ENCODE measurements around the gene FAT2.

Gene FAT2

GRCh38 chr5:151622367-151623088, 31.4 kb upstream of the FAT2 start:
- Histone ChIP-seq H3K27me3 (ENCODE audit: insufficient read depth, low read length) (no peaks in the 10 kb centered on the region), H3K36me3 (ENCODE audit: insufficient read depth, low read depth, low read length) (no peaks in the 10 kb centered on the region), H3K4me1 (ENCODE audit: insufficient read depth, low read length) (peaks cover 23% of the 10 kb centered on the region), H3K4me3 (ENCODE audit: low read length) (no peak overlapping the region), H3K27ac (ENCODE audit: low read length) (no peak overlapping the region), H3K9ac (ENCODE audit: low read depth, low read length) (no peak overlapping the region), H3K9me3 (ENCODE audit: insufficient read depth, low read depth, low read length) (no peaks in the 10 kb centered on the region)

- H3K4me1 ChIP-seq (ENCODE audit: insufficient read depth, low read length) = peaks cover 27% of the 10 kb centered on the region
Observed at GRCh38 chr5:151620461-151620840, 29.3 kb upstream of the FAT2 start.

GRCh38 chr5:151619812-151620460, 28.8 kb upstream of the FAT2 start:
- peak overlapping the region; percentile 38; the same call in 1 of the 2 replicates for H3K9ac ChIP-seq (ENCODE audit: low read depth, low read length)
- no peak overlapping the region for H3K27ac ChIP-seq (ENCODE audit: low read length)
- H3K9me3 ChIP-seq (ENCODE audit: insufficient read depth, low read depth, low read length) = no peaks in the 10 kb centered on the region

More at GRCh38 chr5:151620461-151620840, 29.3 kb upstream of the FAT2 start:
- H3K27me3 ChIP-seq (ENCODE audit: insufficient read depth, low read length) = no peaks in the 10 kb centered on the region
- peak overlapping the region; percentile 28; the same call in 1 of the 2 replicates for H3K9ac ChIP-seq (ENCODE audit: low read depth, low read length)
- H3K4me3 ChIP-seq (ENCODE audit: low read length) = peak overlapping the region; percentile 4; the same call in 1 of the 2 replicates
- H3K36me3 ChIP-seq (ENCODE audit: insufficient read depth, low read depth, low read length) = no peaks in the 10 kb centered on the region
- H3K27ac ChIP-seq (ENCODE audit: low read length) = no peak overlapping the region
- H3K9me3 ChIP-seq (ENCODE audit: insufficient read depth, low read depth, low read length) = no peaks in the 10 kb centered on the region

DNA sequence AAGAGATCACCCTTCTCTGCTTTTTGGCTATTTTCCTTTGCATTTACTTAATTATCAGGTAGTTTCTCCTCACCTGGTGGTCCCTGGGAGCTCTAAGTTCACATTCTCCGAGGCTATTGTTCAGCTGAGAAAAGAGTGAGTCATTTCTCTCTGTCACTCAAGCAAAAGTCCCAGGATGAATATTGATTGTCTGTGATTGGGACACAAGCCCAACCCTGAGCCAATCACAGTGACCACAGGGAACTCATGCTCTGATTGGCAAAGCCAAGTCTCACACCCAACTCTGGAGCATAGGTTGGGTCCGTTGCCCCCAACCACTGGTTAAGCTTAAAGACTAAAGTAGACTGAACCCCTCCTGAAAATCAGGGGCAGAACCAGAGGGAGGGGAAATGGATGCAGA, 27.8 kb upstream of the FAT2 start:
- no peaks in the 10 kb centered on the region for H3K36me3 ChIP-seq (ENCODE audit: insufficient read depth, low read depth, low read length)
- H3K4me1 ChIP-seq (ENCODE audit: insufficient read depth, low read length) = peaks cover 28% of the 10 kb centered on the region
- H3K9me3 ChIP-seq (ENCODE audit: insufficient read depth, low read depth, low read length) = no peaks in the 10 kb centered on the region
- no peak overlapping the region for H3K4me3 ChIP-seq (ENCODE audit: low read length)
- H3K9ac ChIP-seq (ENCODE audit: low read depth, low read length) = no peak overlapping the region
- H3K27me3 ChIP-seq (ENCODE audit: insufficient read depth, low read length) = no peaks in the 10 kb centered on the region
- H3K27ac ChIP-seq (ENCODE audit: low read length) = no peak overlapping the region

More at GRCh38 chr5:151619812-151620460, 28.8 kb upstream of the FAT2 start:
- H3K4me1 ChIP-seq (ENCODE audit: insufficient read depth, low read length) = peaks cover 28% of the 10 kb centered on the region
- no peaks in the 10 kb centered on the region for H3K27me3 ChIP-seq (ENCODE audit: insufficient read depth, low read length)
- no peaks in the 10 kb centered on the region for H3K36me3 ChIP-seq (ENCODE audit: insufficient read depth, low read depth, low read length)
- peak overlapping the region; percentile 23; the same call in 1 of the 2 replicates for H3K4me3 ChIP-seq (ENCODE audit: low read length)

DNA sequence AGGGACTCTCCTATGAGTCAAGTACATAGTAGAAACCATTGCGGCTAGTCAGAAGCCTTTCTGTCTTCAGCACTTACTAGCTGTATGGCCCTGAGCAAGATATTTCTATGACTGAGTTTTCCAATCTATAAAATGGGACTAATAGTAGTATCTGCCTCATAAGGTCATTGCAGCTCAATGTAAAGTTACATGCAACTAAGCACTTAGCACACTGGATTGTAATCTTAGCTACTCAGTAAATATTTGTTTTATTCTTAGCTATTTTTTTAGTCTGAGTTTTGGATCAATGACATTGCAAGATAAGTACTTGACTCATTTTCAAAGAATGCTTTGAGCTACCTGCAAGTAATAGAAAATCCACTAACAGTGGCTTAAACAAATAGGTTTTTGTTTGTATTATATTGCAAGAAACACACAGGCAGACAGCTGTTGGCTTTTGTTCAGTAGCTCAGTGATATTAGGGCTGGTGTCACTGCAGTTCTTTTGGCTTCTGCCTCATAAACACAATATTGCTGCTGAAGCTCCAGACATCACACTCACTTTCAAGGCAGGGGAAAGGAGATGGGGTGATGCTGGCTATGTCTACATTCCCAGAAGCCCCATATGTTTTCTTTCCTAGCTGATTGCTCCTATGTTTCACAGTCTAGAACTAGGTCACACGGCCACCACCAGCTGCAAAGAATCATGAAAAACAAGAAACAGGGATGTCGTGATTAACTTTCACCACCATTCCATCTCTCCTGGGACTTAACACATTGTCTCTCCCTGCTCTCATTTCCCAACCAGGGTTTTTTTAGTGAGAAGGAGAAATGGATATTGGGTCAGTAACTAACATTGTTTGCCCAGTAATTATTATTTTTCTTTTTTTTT, 26.9 kb upstream of the FAT2 start:
- Histone ChIP-seq H3K4me3 (ENCODE audit: low read length) (no peak overlapping the region), H3K27me3 (ENCODE audit: insufficient read depth, low read length) (no peaks in the 10 kb centered on the region), H3K27ac (ENCODE audit: low read length) (no peak overlapping the region), H3K9me3 (ENCODE audit: insufficient read depth, low read depth, low read length) (no peaks in the 10 kb centered on the region), H3K9ac (ENCODE audit: low read depth, low read length) (no peak overlapping the region), H3K4me1 (ENCODE audit: insufficient read depth, low read length) (peaks cover 28% of the 10 kb centered on the region), H3K36me3 (ENCODE audit: insufficient read depth, low read depth, low read length) (no peaks in the 10 kb centered on the region)

DNA sequence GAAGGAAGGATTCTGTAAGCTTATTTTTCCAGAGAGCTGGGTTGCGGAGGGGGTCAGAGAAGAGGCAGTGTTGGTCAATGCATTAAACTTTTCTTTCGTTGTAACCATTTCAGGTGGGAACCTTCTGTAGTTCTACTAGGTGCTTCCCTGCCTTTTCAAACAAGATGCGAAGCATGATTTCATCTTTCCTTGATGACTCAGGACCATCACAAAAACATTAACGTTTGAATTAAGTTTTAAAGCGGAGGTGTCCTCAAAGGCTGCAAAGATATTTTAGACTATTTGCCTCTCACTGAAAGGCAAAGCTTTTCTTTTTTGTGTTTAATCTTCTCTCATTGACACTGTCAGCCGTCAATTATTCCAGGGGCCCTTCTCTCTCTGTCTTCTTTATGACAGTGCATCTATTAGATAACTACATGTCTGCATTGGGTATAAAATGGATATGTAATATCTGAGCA, 26.3 kb upstream of the FAT2 start:
- H3K4me1 ChIP-seq (ENCODE audit: insufficient read depth, low read length) = peaks cover 28% of the 10 kb centered on the region
- no peaks in the 10 kb centered on the region for H3K9me3 ChIP-seq (ENCODE audit: insufficient read depth, low read depth, low read length)
- no peak overlapping the region for H3K4me3 ChIP-seq (ENCODE audit: low read length)
- no peak overlapping the region for H3K27ac ChIP-seq (ENCODE audit: low read length)
- no peaks in the 10 kb centered on the region for H3K27me3 ChIP-seq (ENCODE audit: insufficient read depth, low read length)
- no peak overlapping the region for H3K9ac ChIP-seq (ENCODE audit: low read depth, low read length)
- no peaks in the 10 kb centered on the region for H3K36me3 ChIP-seq (ENCODE audit: insufficient read depth, low read depth, low read length)

DNA sequence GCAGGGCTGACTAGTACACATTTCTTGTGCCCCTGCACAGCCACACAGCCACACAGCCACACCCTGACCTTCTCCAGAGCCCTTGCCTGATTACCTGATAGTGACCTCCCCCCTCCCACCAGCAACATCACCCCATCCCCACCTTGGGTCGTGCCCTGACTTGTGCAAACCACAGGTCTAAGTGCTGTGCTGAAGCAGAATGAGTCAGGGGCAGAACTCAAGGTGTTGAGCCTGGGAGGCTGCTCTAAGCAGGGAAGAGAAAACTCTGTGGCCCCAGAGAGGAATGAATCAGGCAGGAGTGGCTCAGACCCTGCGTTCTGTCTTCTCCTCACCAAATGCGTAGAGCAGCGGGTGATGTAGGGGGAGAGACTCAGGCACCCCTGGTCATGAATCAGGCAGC, 24.3 kb upstream of the FAT2 start:
- H3K9me3 ChIP-seq (ENCODE audit: insufficient read depth, low read depth, low read length) = no peaks in the 10 kb centered on the region
- no peaks in the 10 kb centered on the region for H3K36me3 ChIP-seq (ENCODE audit: insufficient read depth, low read depth, low read length)
- no peak overlapping the region for H3K9ac ChIP-seq (ENCODE audit: low read depth, low read length)
- H3K27me3 ChIP-seq (ENCODE audit: insufficient read depth, low read length) = no peaks in the 10 kb centered on the region
- no peak overlapping the region for H3K4me3 ChIP-seq (ENCODE audit: low read length)
- H3K4me1 ChIP-seq (ENCODE audit: insufficient read depth, low read length) = peaks cover 23% of the 10 kb centered on the region
- no peak overlapping the region for H3K27ac ChIP-seq (ENCODE audit: low read length)

- Histone ChIP-seq H3K4me1 (ENCODE audit: insufficient read depth, low read length) (peaks cover 17% of the 10 kb centered on the region), H3K27me3 (ENCODE audit: insufficient read depth, low read length) (no peaks in the 10 kb centered on the region), H3K9ac (ENCODE audit: low read depth, low read length) (no peak overlapping the region), H3K9me3 (ENCODE audit: insufficient read depth, low read depth, low read length) (no peaks in the 10 kb centered on the region), H3K4me3 (ENCODE audit: low read length) (no peak overlapping the region), H3K36me3 (ENCODE audit: insufficient read depth, low read depth, low read length) (no peaks in the 10 kb centered on the region), H3K27ac (ENCODE audit: low read length) (no peak overlapping the region)
Observed at GRCh38 chr5:151614565-151614964, 23.4 kb upstream of the FAT2 start.

DNA sequence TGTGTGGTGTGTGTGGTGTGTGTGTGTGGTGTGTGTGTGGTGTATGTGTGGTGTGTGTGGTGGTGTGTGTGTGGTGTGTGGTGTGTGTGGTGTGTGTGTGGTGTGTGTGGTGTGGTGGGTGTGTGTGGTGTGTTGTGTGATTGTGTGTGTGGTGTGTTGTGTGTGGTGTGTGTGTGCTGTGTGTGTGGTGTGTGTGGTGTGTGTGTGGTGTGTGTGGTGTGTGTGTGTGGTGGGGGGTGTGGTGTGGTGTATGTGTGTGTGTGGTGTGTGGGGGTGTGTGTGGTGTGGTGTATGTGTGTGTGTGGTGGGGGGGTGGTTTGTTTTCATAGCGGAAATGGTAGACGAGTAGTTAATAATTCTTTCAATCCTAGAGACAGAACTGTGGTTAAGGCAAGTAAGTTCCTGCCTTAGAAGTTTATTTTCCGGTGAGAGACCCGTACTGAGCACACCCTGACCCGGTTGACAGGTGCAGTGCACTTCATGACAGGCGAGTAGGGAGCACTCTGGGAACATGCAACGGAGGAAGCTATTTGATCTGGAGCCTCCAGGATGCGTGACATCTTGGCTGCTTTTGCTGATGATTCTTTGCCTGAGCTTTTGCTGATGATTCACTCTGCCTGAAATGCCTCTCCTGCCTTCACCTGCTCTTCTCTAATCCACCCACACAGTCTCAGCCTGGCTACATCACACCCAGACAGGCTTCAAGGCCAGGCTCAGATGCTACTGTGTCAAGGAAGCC, 21.7 kb upstream of the FAT2 start:
- H3K27me3 ChIP-seq (ENCODE audit: insufficient read depth, low read length) = no peaks in the 10 kb centered on the region
- H3K9ac ChIP-seq (ENCODE audit: low read depth, low read length) = no peak overlapping the region
- H3K36me3 ChIP-seq (ENCODE audit: insufficient read depth, low read depth, low read length) = no peaks in the 10 kb centered on the region
- H3K4me3 ChIP-seq (ENCODE audit: low read length) = no peak overlapping the region
- H3K9me3 ChIP-seq (ENCODE audit: insufficient read depth, low read depth, low read length) = no peaks in the 10 kb centered on the region
- H3K27ac ChIP-seq (ENCODE audit: low read length) = no peak overlapping the region
- peaks cover 6% of the 10 kb centered on the region; the same call in 1 of the 2 replicates for H3K4me1 ChIP-seq (ENCODE audit: insufficient read depth, low read length)

GRCh38 chr5:151611127-151611775, 20.1 kb upstream of the FAT2 start:
- no peak overlapping the region for H3K9ac ChIP-seq (ENCODE audit: low read depth, low read length)
- no peak overlapping the region for H3K4me3 ChIP-seq (ENCODE audit: low read length)
- H3K27me3 ChIP-seq (ENCODE audit: insufficient read depth, low read length) = no peaks in the 10 kb centered on the region
- H3K36me3 ChIP-seq (ENCODE audit: insufficient read depth, low read depth, low read length) = no peaks in the 10 kb centered on the region
- 0 out of 2 replicates have a peak, but pooled peaks cover 3% of the 10 kb centered on the region for H3K4me1 ChIP-seq (ENCODE audit: insufficient read depth, low read length)
- no peak overlapping the region for H3K27ac ChIP-seq (ENCODE audit: low read length)
- no peaks in the 10 kb centered on the region for H3K9me3 ChIP-seq (ENCODE audit: insufficient read depth, low read depth, low read length)
